H1 (cell line): Measurements from ENCODE around the gene ATF3. TPM values are rescaled to one million over a fixed set of nuclear protein-coding genes. Genes with fewer than 3 reads are reported as not detected.

Experiments used
- CTCF ChIA-PET: fragments of 300-600 bp; sonication (Branson Sonifier 250); formaldehyde crosslinking; loops from one replicate; lab custom pipeline; 2021; ENCODE audit not compliant: partially characterized antibody; lab: Charles Lee
- POLR2A ChIA-PET: fragments of 300-600 bp; sonication (Branson Sonifier 250); formaldehyde crosslinking; loops from one replicate; lab custom pipeline; 2021; ENCODE audit warnings: inconsistent platforms; ENCODE audit not compliant: partially characterized antibody; lab: Charles Lee
- DNase-seq, 2 experiments: peaks; one replicate each; pipeline versions ENCODE4 v3.0.0 to v3.0.0-alpha.2; 2010 to 2022; ENCODE audit warnings: low spot score in 2 of 2, low read depth in 1 of 2, mixed read lengths in 1 of 2
- FAIRE-seq: peaks from 2 replicates; lab custom pipeline; 2011; peaks lifted over from hg19 to GRCh38; lab: Jason Lieb, UNC
- H2AFZ ChIP-seq: 2 replicates; pipeline ENCODE4 v1.8.1; 2012; ENCODE audit warnings: low read length, inconsistent platforms
- H2AK5ac ChIP-seq: 2 replicates; pipeline ENCODE4 v1.6.1; 2013; ENCODE audit warnings: low read depth, low read length
- H2BK120ac ChIP-seq: replicated peaks from 2 replicates; pipeline ENCODE3; 2013; ENCODE audit warnings: low read depth, low read length, inconsistent platforms
- H2BK12ac ChIP-seq: 2 replicates; pipeline ENCODE4 v1.6.1; 2013; ENCODE audit warnings: low read depth, low read length
- H2BK15ac ChIP-seq: 2 replicates; pipeline ENCODE4 v1.6.1; 2013; ENCODE audit warnings: low read length
- H2BK20ac ChIP-seq: 2 replicates; pipeline ENCODE4 v1.6.1; 2013; ENCODE audit warnings: low read length
- H2BK5ac ChIP-seq: 2 replicates; pipeline ENCODE4 v1.6.1; 2013; ENCODE audit warnings: low read depth, low read length
- H3K14ac ChIP-seq: 2 replicates; pipeline ENCODE4 v1.6.1; 2013; ENCODE audit warnings: inconsistent platforms; ENCODE audit not compliant: insufficient read length
- H3K18ac ChIP-seq: 2 replicates; pipeline ENCODE4 v1.6.1; 2013; ENCODE audit warnings: low read length; ENCODE audit errors: extremely low read depth
- H3K23ac ChIP-seq: 2 replicates; pipeline ENCODE4 v1.6.1; 2013; ENCODE audit warnings: inconsistent platforms; ENCODE audit not compliant: insufficient read length
- H3K23me2 ChIP-seq: 2 replicates; pipeline ENCODE4 v1.6.1; 2013; ENCODE audit warnings: low read depth, low read length
- H3K27ac ChIP-seq: 2 replicates; pipeline ENCODE4 v1.6.1; 2011; ENCODE audit warnings: low read depth, low read length, inconsistent platforms
- H3K27me3 ChIP-seq, 4 experiments: replicated peaks in 1 of 4; 1 replicate in 1 of 4; 2 replicates in 3 of 4; pipeline versions ENCODE4 v1.6.1 to v1.8.1; 2011 to 2013; ENCODE audit warnings: low read length in 3 of 4, mild to moderate bottlenecking in 3 of 4, inconsistent platforms in 2 of 4, mixed read lengths in 2 of 4, moderate library complexity in 1 of 4; ENCODE audit not compliant: control insufficient read depth in 3 of 4, insufficient read depth in 3 of 4; ENCODE audit errors: extremely low read depth in 1 of 4
- H3K36me3 ChIP-seq, 4 experiments: 2 replicates each; pipeline versions ENCODE4 v1.6.1 to v1.8.1; 2011 to 2013; ENCODE audit warnings: mild to moderate bottlenecking in 4 of 4, low read length in 3 of 4, moderate library complexity in 2 of 4, control low read depth in 1 of 4, inconsistent platforms in 1 of 4; ENCODE audit not compliant: insufficient read depth in 4 of 4, control insufficient read depth in 2 of 4
- H3K4ac ChIP-seq: replicated peaks from 2 replicates; pipeline ENCODE3; 2013; ENCODE audit warnings: low read length, low read depth, mixed read lengths, inconsistent platforms; ENCODE audit not compliant: insufficient read length
- H3K4me1 ChIP-seq, 4 experiments: replicated peaks in 1 of 4; 1 replicate in 1 of 4; 2 replicates in 3 of 4; pipeline versions ENCODE4 v1.6.1 to v1.8.1; 2011 to 2013; ENCODE audit warnings: low read length in 3 of 4, inconsistent platforms in 2 of 4, mixed read lengths in 1 of 4; ENCODE audit not compliant: insufficient read depth in 4 of 4, control insufficient read depth in 3 of 4
- H3K4me2 ChIP-seq, 2 experiments: 2 replicates each; pipeline versions ENCODE4 v1.6.1 to v1.8.1; 2011 to 2013; ENCODE audit warnings: low read depth in 2 of 2, low read length in 2 of 2, control low read depth in 1 of 2, inconsistent platforms in 1 of 2, mild to moderate bottlenecking in 1 of 2; ENCODE audit not compliant: insufficient read depth in 1 of 2
- H3K4me3 ChIP-seq, 4 experiments: fragments of 200-600, 300-600 bp in 1 of 4; sonication (generic), shearing (Covaris generic), sonication (Bioruptor Twin) in 1 of 4; 2 replicates each; pipeline versions ENCODE4 v1.5.1 to v1.8.1; 2011 to 2016; ENCODE audit warnings: low read length in 4 of 4, low read depth in 3 of 4, control low read depth in 2 of 4, inconsistent platforms in 2 of 4, mild to moderate bottlenecking in 2 of 4, mixed read lengths in 1 of 4, moderate library complexity in 1 of 4; ENCODE audit not compliant: insufficient read depth in 2 of 4; ENCODE audit errors: extremely low read depth in 1 of 4
- H3K56ac ChIP-seq: replicated peaks from 2 replicates; pipeline ENCODE3; 2013; ENCODE audit warnings: low read depth, mild to moderate bottlenecking, mixed read lengths, low read length, inconsistent platforms; ENCODE audit not compliant: insufficient read length
- H3K79me1 ChIP-seq: 2 replicates; pipeline ENCODE4 v1.6.1; 2013; ENCODE audit warnings: low read depth, low read length, control low read depth
- H3K79me2 ChIP-seq, 2 experiments: 2 replicates each; pipeline versions ENCODE4 v1.6.1 to v1.8.1; 2012 to 2013; ENCODE audit warnings: low read length in 2 of 2, mild to moderate bottlenecking in 2 of 2, inconsistent platforms in 1 of 2; ENCODE audit not compliant: insufficient read depth in 2 of 2, control insufficient read depth in 1 of 2
- H3K9ac ChIP-seq, 4 experiments: replicated peaks in 1 of 4; 1 replicate in 1 of 4; 2 replicates in 3 of 4; pipeline versions ENCODE4 v1.6.1 to v1.8.1; 2011 to 2013; ENCODE audit warnings: low read depth in 3 of 4, low read length in 3 of 4, control low read depth in 2 of 4, mild to moderate bottlenecking in 2 of 4, moderate library complexity in 2 of 4, inconsistent platforms in 1 of 4; ENCODE audit errors: extremely low read depth in 1 of 4
- H3K9me3 ChIP-seq, 2 experiments: 2 replicates each; pipeline versions ENCODE4 v1.6.1 to v1.8.1; 2012 to 2013; ENCODE audit warnings: mild to moderate bottlenecking in 2 of 2, moderate library complexity in 2 of 2, control low read depth in 1 of 2, inconsistent platforms in 1 of 2, low read depth in 1 of 2, low read length in 1 of 2, mixed read lengths in 1 of 2; ENCODE audit not compliant: insufficient read depth in 2 of 2
- H4K20me1 ChIP-seq, 2 experiments: replicated peaks in 1 of 2; 2 replicates each; pipeline versions ENCODE3 to v1.8.1; 2011 to 2013; ENCODE audit warnings: inconsistent platforms in 2 of 2, low read length in 2 of 2, mild to moderate bottlenecking in 1 of 2; ENCODE audit not compliant: insufficient read depth in 2 of 2, control insufficient read depth in 1 of 2
- H4K5ac ChIP-seq: 2 replicates; pipeline ENCODE4 v1.6.1; 2013; ENCODE audit warnings: low read length, low read depth, mixed read lengths, inconsistent platforms; ENCODE audit not compliant: insufficient read length
- H4K8ac ChIP-seq: 2 replicates; pipeline ENCODE4 v1.8.0; 2013; ENCODE audit warnings: mild to moderate bottlenecking, moderate library complexity, low read length, inconsistent platforms; ENCODE audit not compliant: insufficient read depth; ENCODE audit errors: extremely low read depth
- H4K91ac ChIP-seq: replicated peaks from 2 replicates; pipeline ENCODE3; 2013; ENCODE audit warnings: low read length, mixed read lengths, inconsistent platforms; ENCODE audit not compliant: insufficient read length
- KDM1A ChIP-seq: fragments of 200-600, 300-600 bp; sonication (generic); IDR thresholded peaks from 2 replicates; pipeline ENCODE4 v1.7.1; 2016; ENCODE audit warnings: mild to moderate bottlenecking, low read length, borderline replicate concordance
- KDM5A ChIP-seq: fragments of 200-600 bp; IDR thresholded peaks from 2 replicates; pipeline ENCODE4 v1.7.1; 2012; ENCODE audit warnings: mild to moderate bottlenecking, low read length, inconsistent platforms, mixed read lengths
- WGBS, 2 experiments: shearing (Covaris generic) in 1 of 2; methylation state at CpG; one replicate each; pipeline versions ENCODE4 v1.1.6 to v1.1.7; 2013 to 2015; ENCODE audit warnings: low lambda C conversion rate in 2 of 2, mixed read lengths in 2 of 2, inconsistent platforms in 1 of 2, low coverage in 1 of 2, missing lambda C conversion rate in 1 of 2; ENCODE audit not compliant: insufficient replicate concordance in 2 of 2, insufficient coverage in 1 of 2, insufficient read length in 1 of 2; ENCODE audit errors: extremely low coverage in 1 of 2, missing lambda C conversion rate in 1 of 2; 5-methylcytosine and 5-hydroxymethylcytosine counted together
- polyA plus RNA-seq, 7 experiments: library from polyadenylated mRNA; depleted of rRNA in 3 of 7; stranded (reverse) in 5 of 7; unstranded in 2 of 7; fragments of >200 nt in 5 of 7; fragments of 200-250 nt in 2 of 7; gene quantifications; 1 replicate in 5 of 7; 2 replicates in 1 of 7; 4 replicates in 1 of 7; pipeline versions ENCODE4 v1.2.1 to v1.2.3, GENCODE V29; 2011 to 2013; ENCODE audit warnings: missing spikeins in 2 of 7, mixed read lengths in 2 of 7
- total RNA-seq: library from RNA; stranded (reverse); fragmentation: NEBNext Ultra II Directional; extraction: Animal tissue kit (Norgen Biotek cat#: 25700); gene quantifications from 2 replicates; pipeline ENCODE4 v1.2.1, GENCODE V29; 2021

ATF3 gene
- total and polyA plus RNA-seq, 2 of the 8 experiments (the other 6 are each of a cell fraction or from before 2014, with no cell fraction given) = 12.2 to 27.7 TPM

- H2AFZ ChIP-seq = no peak overlapping the region
- no peak for FAIRE-seq
- H4K20me1 ChIP-seq = no peaks in the 10 kb centered on the region
- no peak overlapping the region for H3K23ac ChIP-seq
- no peak overlapping the region for H2BK120ac ChIP-seq
- H3K14ac ChIP-seq = no peak overlapping the region
- no peak overlapping the region for H2BK12ac ChIP-seq
- TF ChIP-seq KDM1A (no peak), KDM5A (no peak)
- no peaks in the 10 kb centered on the region for H3K36me3 ChIP-seq
- CTCF ChIA-PET = interaction anchor here (1.1 to 1.9 kb wide), 5 partner anchors 13 to 124 kb away, joined by 3 to 8 read pairs (median 4); no protein-coding TSS in a partner anchor
- H3K4ac ChIP-seq = no peak overlapping the region
- no peak overlapping the region for H3K27ac ChIP-seq
- WGBS, 2 experiments = 90% methylated on average over 2 of the region's 2 CpGs; no CpG with 5 or more reads in 1 of the 2 experiments
- H2BK20ac ChIP-seq = no peak overlapping the region
- H4K5ac ChIP-seq = no peak overlapping the region
- H3K79me1 ChIP-seq = no peaks in the 10 kb centered on the region
- no peak overlapping the region for H3K4me3 ChIP-seq
- H3K9me3 ChIP-seq = no peaks in the 10 kb centered on the region
- H3K4me2 ChIP-seq = no peak overlapping the region
- no peak overlapping the region for H2BK5ac ChIP-seq
- no peak for DNase-seq
- H3K23me2 ChIP-seq = no peaks in the 10 kb centered on the region; the same call in 1 of the 2 replicates
- no peaks in the 10 kb centered on the region for H3K79me2 ChIP-seq
- no peak overlapping the region for H3K18ac ChIP-seq
- no peak overlapping the region for H2BK15ac ChIP-seq
- peaks cover 0 to 4% (median 4%) of the 10 kb centered on the region in 4 experiments; a peak in 6 of 7 replicates for H3K27me3 ChIP-seq
- H3K9ac ChIP-seq = no peak overlapping the region
- no peak overlapping the region for H3K56ac ChIP-seq
- peaks cover 2 to 11% (median 8%) of the 10 kb centered on the region in 4 experiments for H3K4me1 ChIP-seq
- no peak overlapping the region for H4K91ac ChIP-seq
- no peak overlapping the region for H4K8ac ChIP-seq
- POLR2A ChIA-PET = no interaction called here
- H2AK5ac ChIP-seq = no peak overlapping the region
These were observed 7.6 kb upstream of the ATF3 start for GRCh38 chr1:212600980-212601379.
